MM.1S (cell line): ENCODE data around the gene PGM1.
"Not testable (repeated sequence)": the region's sequence is repeated elsewhere in the genome, so short reads cannot be mapped to it uniquely, and the experiment has no call there.

Experiments used
- CTCF ChIP-seq: fragments of 300-600 bp; sonication (generic); IDR thresholded peaks from 2 replicates; pipeline ENCODE4 v1.5.1; 2016; ENCODE audit warnings: antibody characterized with exemption, low read length, mixed read lengths
- EZH2 ChIP-seq: fragments of 300-600 bp; sonication (generic); optimal IDR thresholded peaks from 2 replicates; pipeline ENCODE3; 2017; ENCODE audit warnings: low read depth, mild to moderate bottlenecking, antibody characterized with exemption, low read length, mixed read lengths
- EZH2phosphoT487 ChIP-seq: fragments of 300-600 bp; sonication (generic); IDR thresholded peaks from 2 replicates; pipeline ENCODE4 v1.6.1; 2018; ENCODE audit warnings: antibody characterized with exemption, low read length

- TF ChIP-seq CTCF, EZH2, EZH2phosphoT487: not testable (repeated sequence)
Measured at GRCh38 chr1:63586326-63586725, 6.9 kb upstream of the PGM1 start.
